ENCODE data around the gene THPO.

Gene THPO

GRCh38 chr3:184327171-184327570 lies 50.8 kb downstream of the THPO start:
- no peak for DNase-seq

- no peak for DNase-seq
Measured at GRCh38 chr3:184325715-184326369, 52.2 kb downstream of the THPO start.

- no peak for DNase-seq
Measured at GRCh38 chr3:184325269-184325668, 52.7 kb downstream of the THPO start.

- no peak for DNase-seq
Measured at GRCh38 chr3:184323696-184324095, 54.3 kb downstream of the THPO start.

- no peak for DNase-seq
Measured at GRCh38 chr3:184322731-184323487, 55.1 kb downstream of the THPO start.
